DOHH2 (cell line): ENCODE results near the gene GREB1.

Source experiments
- H3F3A ChIP-seq: fragments of 200-600 bp; sonication (generic), shearing (Covaris generic); 2 replicates; pipeline ENCODE4 v1.6.0; 2016; ENCODE audit warnings: antibody characterized with exemption, mild to moderate bottlenecking; ENCODE audit not compliant: control insufficient read depth, insufficient read depth
- H3K27ac ChIP-seq: fragments of 200-600 bp; sonication (generic); 2 replicates; pipeline ENCODE4 v1.5.1; 2014; ENCODE audit warnings: low read depth, mild to moderate bottlenecking, low read length, moderate library complexity
- H3K27me3 ChIP-seq: fragments of 200-600 bp; sonication (generic); 2 replicates; pipeline ENCODE4 v1.6.1; 2014; ENCODE audit warnings: mild to moderate bottlenecking, low read length, mixed read lengths; ENCODE audit not compliant: control insufficient read depth
- H3K36me3 ChIP-seq: fragments of 200-600 bp; sonication (generic); 2 replicates; pipeline ENCODE4 v1.6.1; 2014; ENCODE audit warnings: mild to moderate bottlenecking, low read length, moderate library complexity, mixed read lengths; ENCODE audit not compliant: control insufficient read depth
- H3K4me1 ChIP-seq: fragments of 200-600 bp; sonication (generic); 2 replicates; pipeline ENCODE4 v1.6.1; 2014; ENCODE audit warnings: mild to moderate bottlenecking, low read length, mixed read lengths; ENCODE audit not compliant: control insufficient read depth
- H3K4me2 ChIP-seq: fragments of 200-600 bp; sonication (generic); 2 replicates; pipeline ENCODE4 v1.6.0; 2014; ENCODE audit warnings: mild to moderate bottlenecking, low read length, moderate library complexity
- H3K4me3 ChIP-seq: fragments of 200-600 bp; sonication (generic); 2 replicates; pipeline ENCODE4 v1.5.1; 2014; ENCODE audit warnings: mild to moderate bottlenecking, low read length, mixed read lengths
- H3K79me2 ChIP-seq: fragments of 200-600 bp; sonication (generic); 2 replicates; pipeline ENCODE4 v1.6.1; 2014; ENCODE audit warnings: mild to moderate bottlenecking, low read length, mixed read lengths; ENCODE audit not compliant: control insufficient read depth
- H3K9me2 ChIP-seq: fragments of 200-600 bp; sonication (generic); replicated peaks from 2 replicates; pipeline ENCODE4 v1.6.1; 2014; ENCODE audit warnings: mild to moderate bottlenecking, low read length, mixed read lengths; ENCODE audit not compliant: control insufficient read depth
- H3K9me3 ChIP-seq: fragments of 200-600 bp; sonication (generic); 2 replicates; pipeline ENCODE4 v1.6.1; 2014; ENCODE audit warnings: antibody characterized with exemption, low read length, mixed read lengths; ENCODE audit not compliant: control insufficient read depth, insufficient read depth
- H4K20me1 ChIP-seq: fragments of 200-600 bp; sonication (generic); 2 replicates; pipeline ENCODE4 v1.6.0; 2014; ENCODE audit warnings: low read depth, mild to moderate bottlenecking, antibody characterized with exemption, low read length, moderate library complexity; ENCODE audit not compliant: control insufficient read depth, insufficient read depth
- CTCF ChIP-seq: fragments of 200-600 bp; sonication (generic); IDR thresholded peaks from one replicate; pipeline ENCODE4 v1.5.1; 2014; ENCODE audit warnings: antibody characterized with exemption, mild to moderate bottlenecking, low read depth, low read length; ENCODE audit not compliant: poor library complexity, severe bottlenecking
- EZH2phosphoT487 ChIP-seq: fragments of 200-600 bp; sonication (generic); IDR thresholded peaks from 2 replicates; pipeline ENCODE4 v1.6.1; 2017; ENCODE audit warnings: borderline replicate concordance, mild to moderate bottlenecking, antibody characterized with exemption, low read length, moderate library complexity, mixed read lengths

Gene GREB1

DNA sequence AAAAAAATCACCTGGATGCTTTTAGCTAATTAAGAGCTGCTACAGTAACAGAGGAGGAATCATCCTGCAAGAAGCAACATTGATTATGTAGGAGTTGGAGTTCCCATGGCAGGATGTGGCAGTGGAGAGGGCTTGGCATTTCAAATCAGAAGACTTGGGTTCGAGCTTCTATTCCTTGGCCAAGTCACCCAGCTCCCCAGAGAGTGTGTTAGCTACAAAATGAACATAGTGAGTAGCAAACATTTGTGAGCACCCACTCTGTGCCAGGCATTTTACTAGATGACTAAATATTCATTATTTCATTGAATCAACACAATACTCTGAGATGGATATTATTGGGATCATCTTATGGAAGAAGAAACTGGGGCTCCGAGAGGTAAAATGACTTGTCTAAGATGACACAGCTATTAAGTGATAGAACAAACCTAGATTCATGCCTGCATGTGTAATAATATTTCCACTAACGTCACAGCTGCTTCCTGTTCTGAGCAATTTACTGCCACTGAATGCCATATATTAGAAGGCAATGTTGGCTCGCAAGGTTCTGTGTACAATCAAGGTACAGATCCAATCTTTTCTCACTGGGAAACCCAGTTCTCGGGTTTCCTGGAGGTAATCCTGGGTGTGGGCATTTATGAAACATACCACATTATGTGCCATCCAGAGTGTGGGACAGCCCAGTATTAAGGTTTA lies 118.2 kb downstream of the GREB1 start:
- Histone ChIP-seq H3K4me1 (no peaks in the 10 kb centered on the region), H3K27me3 (peaks cover 14% of the 10 kb centered on the region; the same call in 1 of the 2 replicates), H3K9me3 (no peaks in the 10 kb centered on the region), H3K4me3 (no peak overlapping the region), H3F3A (no peaks in the 10 kb centered on the region), H3K79me2 (no peaks in the 10 kb centered on the region), H3K36me3 (no peaks in the 10 kb centered on the region), H3K9me2 (no peaks in the 10 kb centered on the region), H4K20me1 (no peaks in the 10 kb centered on the region), H3K4me2 (no peak overlapping the region), H3K27ac (no peak overlapping the region)
- TF ChIP-seq CTCF, result no peak
- TF ChIP-seq EZH2phosphoT487, result no peak

DNA sequence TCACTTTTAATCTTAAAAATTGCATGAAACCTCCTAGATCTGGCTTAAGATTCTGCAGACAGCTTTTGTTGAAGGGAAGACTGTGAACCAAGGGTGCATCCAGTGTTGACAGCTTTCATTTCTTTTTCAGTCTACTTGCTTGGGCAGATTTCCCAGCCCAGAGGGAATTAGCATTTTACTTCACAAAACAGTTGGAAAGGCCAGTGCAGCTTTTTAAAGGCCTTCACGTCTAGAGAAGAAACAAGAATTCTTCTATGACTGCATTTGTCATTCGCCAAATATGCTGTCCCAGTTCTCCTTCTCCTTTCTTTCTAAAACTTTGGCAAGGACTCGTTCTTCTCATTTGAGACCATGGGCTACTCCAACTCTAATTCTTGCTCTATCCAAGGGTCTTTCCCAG lies 118.7 kb downstream of the GREB1 start:
- no peaks in the 10 kb centered on the region for H3K79me2 ChIP-seq
- H3K4me2 ChIP-seq, result no peak overlapping the region
- no peaks in the 10 kb centered on the region for H3K9me2 ChIP-seq
- TF ChIP-seq CTCF, result no peak
- TF ChIP-seq EZH2phosphoT487, result no peak
- peaks cover 14% of the 10 kb centered on the region; the same call in 1 of the 2 replicates for H3K27me3 ChIP-seq
- H3K4me1 ChIP-seq, result no peaks in the 10 kb centered on the region
- no peaks in the 10 kb centered on the region for H3K9me3 ChIP-seq
- no peaks in the 10 kb centered on the region for H4K20me1 ChIP-seq
- H3K27ac ChIP-seq, result no peak overlapping the region
- H3K4me3 ChIP-seq, result no peak overlapping the region
- no peaks in the 10 kb centered on the region for H3F3A ChIP-seq
- no peaks in the 10 kb centered on the region for H3K36me3 ChIP-seq

DNA sequence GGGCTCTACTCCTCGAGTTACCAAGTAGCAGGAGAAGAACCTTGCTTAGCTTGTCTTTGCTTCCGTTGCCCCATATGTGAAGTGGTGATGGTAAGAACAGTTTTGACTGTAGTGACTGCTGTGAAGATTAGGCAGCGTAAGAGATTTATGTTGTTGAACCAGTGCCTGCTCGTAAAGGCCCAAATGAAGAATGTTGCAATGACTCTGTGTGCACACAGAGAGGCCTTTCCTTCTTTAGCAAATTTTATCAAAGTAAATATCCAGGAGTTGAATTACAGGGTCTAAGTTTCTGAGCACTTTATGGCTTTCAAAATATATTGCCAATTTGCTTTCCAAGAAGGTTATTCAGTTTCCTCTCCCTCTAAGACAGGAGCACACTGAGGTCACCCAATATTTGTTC lies 121.7 kb downstream of the GREB1 start:
- Histone ChIP-seq H3K4me1 (no peaks in the 10 kb centered on the region), H3F3A (no peaks in the 10 kb centered on the region), H3K9me3 (no peaks in the 10 kb centered on the region), H3K9me2 (no peaks in the 10 kb centered on the region), H3K27ac (no peak overlapping the region), H4K20me1 (no peaks in the 10 kb centered on the region), H3K79me2 (no peaks in the 10 kb centered on the region), H3K4me3 (no peak overlapping the region), H3K36me3 (no peaks in the 10 kb centered on the region), H3K27me3 (peaks cover 12% of the 10 kb centered on the region; the same call in 1 of the 2 replicates), H3K4me2 (no peak overlapping the region)
- TF ChIP-seq EZH2phosphoT487, result no peak
- TF ChIP-seq CTCF, result no peak
